Measurements from ENCODE around the gene ECSIT. TPM values are rescaled to one million over a fixed set of nuclear protein-coding genes. Genes with fewer than 3 reads are reported as not detected.
"Not testable (repeated sequence)": the region's sequence is repeated elsewhere in the genome, so short reads cannot be mapped to it uniquely, and the experiment has no call there.

ECSIT gene
- total RNA-seq, 1 experiment from 2014 or later: 59.8 TPM

- no peak overlapping the region for H3K4me2 ChIP-seq (ENCODE audit: low read depth, low read length, poor library complexity, severe bottlenecking)
- no peak overlapping the region for H3K27ac ChIP-seq (ENCODE audit: low read length)
- no peak for DNase-seq
- H2AFZ ChIP-seq (ENCODE audit: low read length): no peak overlapping the region
- H4K20me1 ChIP-seq (ENCODE audit: insufficient read depth, low read depth, low read length): no peaks in the 10 kb centered on the region
- H3K4me3 ChIP-seq (ENCODE audit: low read length): no peak overlapping the region
- H3K4me1 ChIP-seq (ENCODE audit: low read length): peaks cover 16% of the 10 kb centered on the region
- no peak overlapping the region for H3K9ac ChIP-seq (ENCODE audit: low read length)
- no peaks in the 10 kb centered on the region for H3K27me3 ChIP-seq (ENCODE audit: low read length)
- no peaks in the 10 kb centered on the region for H3K9me3 ChIP-seq (ENCODE audit: low read length)
- no peaks in the 10 kb centered on the region for H3K79me2 ChIP-seq (ENCODE audit: low read length)
- H3K36me3 ChIP-seq (ENCODE audit: insufficient read depth, low read length): no peaks in the 10 kb centered on the region
- no peaks in the 10 kb centered on the region for H3K9me2 ChIP-seq (replicated peaks; ENCODE audit: insufficient read depth, low read length)
Measured at GRCh38 chr19:11479898-11480714, 48.8 kb downstream of the ECSIT start.

- H3K9ac ChIP-seq (ENCODE audit: low read length): no peak overlapping the region
- no peak overlapping the region for H3K4me3 ChIP-seq (ENCODE audit: low read length)
- DNase-seq: no peak
- no peaks in the 10 kb centered on the region for H4K20me1 ChIP-seq (ENCODE audit: insufficient read depth, low read depth, low read length)
- H3K79me2 ChIP-seq (ENCODE audit: low read length): no peaks in the 10 kb centered on the region
- H3K4me1 ChIP-seq (ENCODE audit: low read length): peaks cover 16% of the 10 kb centered on the region
- no peak overlapping the region for H2AFZ ChIP-seq (ENCODE audit: low read length)
- no peak overlapping the region for H3K27ac ChIP-seq (ENCODE audit: low read length)
- no peaks in the 10 kb centered on the region for H3K9me2 ChIP-seq (replicated peaks; ENCODE audit: insufficient read depth, low read length)
- no peaks in the 10 kb centered on the region for H3K9me3 ChIP-seq (ENCODE audit: low read length)
- no peaks in the 10 kb centered on the region for H3K27me3 ChIP-seq (ENCODE audit: low read length)
- no peaks in the 10 kb centered on the region for H3K36me3 ChIP-seq (ENCODE audit: insufficient read depth, low read length)
- H3K4me2 ChIP-seq (ENCODE audit: low read depth, low read length, poor library complexity, severe bottlenecking): no peak overlapping the region
Measured at GRCh38 chr19:11479090-11479897, 49.6 kb downstream of the ECSIT start.

DNA sequence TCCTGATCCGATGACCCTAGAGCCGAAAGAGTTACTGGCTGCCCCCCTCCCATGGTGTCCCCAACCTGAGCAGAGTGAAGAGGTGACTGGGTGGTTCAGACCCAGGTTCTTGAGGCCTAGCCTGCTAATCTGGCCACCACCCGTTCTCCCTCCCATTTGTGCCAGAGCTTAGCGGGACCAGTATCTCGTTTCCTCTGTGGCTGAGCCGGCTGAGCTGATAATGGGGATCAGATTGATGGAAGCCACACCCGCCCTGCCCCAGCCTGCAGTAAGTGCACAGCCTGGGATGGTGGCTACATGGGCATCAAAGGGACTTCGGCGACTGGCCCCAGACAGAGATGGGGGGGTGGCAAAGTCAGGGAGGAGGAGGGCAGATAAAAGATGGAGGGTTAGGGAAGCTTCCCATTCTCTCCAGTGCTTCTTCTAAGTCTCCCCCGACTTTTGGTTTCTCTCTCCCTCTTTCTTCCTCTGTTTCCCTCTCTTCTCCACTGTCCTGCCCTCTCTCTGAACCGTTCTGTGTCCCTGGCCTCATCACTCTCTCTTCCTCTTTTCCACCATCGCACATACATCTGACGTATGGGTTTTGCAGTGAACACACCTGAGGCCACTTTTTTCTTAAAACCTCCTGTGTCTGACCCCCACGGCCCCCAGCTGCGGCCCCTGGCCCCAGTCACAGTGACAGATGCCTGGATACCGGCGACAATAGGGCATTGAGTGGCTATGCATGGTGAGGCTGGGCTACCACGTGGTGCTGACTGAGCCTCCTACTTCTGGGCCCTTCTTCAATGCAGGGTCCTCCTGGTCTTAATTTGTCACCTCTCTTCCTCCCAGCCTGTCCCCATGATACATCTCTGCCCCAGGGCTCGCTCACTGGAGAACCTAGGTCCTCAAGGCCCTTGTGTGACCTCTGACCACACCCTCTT lies 50.5 kb downstream of the ECSIT start:
- H2AFZ ChIP-seq (ENCODE audit: low read length): no peak overlapping the region
- no peak overlapping the region for H3K27ac ChIP-seq (ENCODE audit: low read length)
- H3K4me2 ChIP-seq (ENCODE audit: low read depth, low read length, poor library complexity, severe bottlenecking): no peak overlapping the region
- no peaks in the 10 kb centered on the region for H3K36me3 ChIP-seq (ENCODE audit: insufficient read depth, low read length)
- no peak overlapping the region for H3K9ac ChIP-seq (ENCODE audit: low read length)
- no peak for DNase-seq
- no peaks in the 10 kb centered on the region for H3K9me3 ChIP-seq (ENCODE audit: low read length)
- H4K20me1 ChIP-seq (ENCODE audit: insufficient read depth, low read depth, low read length): no peaks in the 10 kb centered on the region
- H3K4me3 ChIP-seq (ENCODE audit: low read length): no peak overlapping the region
- no peaks in the 10 kb centered on the region for H3K27me3 ChIP-seq (ENCODE audit: low read length)
- H3K4me1 ChIP-seq (ENCODE audit: low read length): peaks cover 16% of the 10 kb centered on the region
- no peaks in the 10 kb centered on the region for H3K9me2 ChIP-seq (replicated peaks; ENCODE audit: insufficient read depth, low read length)
- no peaks in the 10 kb centered on the region for H3K79me2 ChIP-seq (ENCODE audit: low read length)

DNA sequence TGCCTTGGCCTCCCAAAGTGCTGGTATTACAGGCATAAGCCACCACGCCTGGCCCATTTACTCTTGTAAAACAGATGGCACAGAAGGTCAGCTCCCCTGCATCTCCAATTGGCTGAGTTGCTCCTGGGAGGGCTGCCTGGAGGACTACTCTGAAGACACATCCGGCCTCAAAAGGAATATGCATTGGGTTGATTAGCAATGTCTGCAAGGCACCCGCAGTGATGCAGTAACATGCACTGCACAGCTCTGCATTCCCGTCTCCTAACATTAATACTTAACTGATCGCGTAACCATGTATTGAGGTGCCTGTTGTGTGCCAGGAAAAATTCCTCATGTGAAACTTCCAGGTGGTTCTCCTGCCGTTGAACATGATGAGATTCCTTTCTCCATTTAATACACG lies 53.1 kb downstream of the ECSIT start:
- H3K27me3 ChIP-seq (ENCODE audit: low read length): no peaks in the 10 kb centered on the region
- H4K20me1 ChIP-seq (ENCODE audit: insufficient read depth, low read depth, low read length): no peaks in the 10 kb centered on the region
- no peak for DNase-seq
- no peaks in the 10 kb centered on the region for H3K36me3 ChIP-seq (ENCODE audit: insufficient read depth, low read length)
- no peaks in the 10 kb centered on the region for H3K79me2 ChIP-seq (ENCODE audit: low read length)
- no peak overlapping the region for H3K27ac ChIP-seq (ENCODE audit: low read length)
- H3K4me2 ChIP-seq (ENCODE audit: low read depth, low read length, poor library complexity, severe bottlenecking): no peak overlapping the region
- no peak overlapping the region for H3K4me3 ChIP-seq (ENCODE audit: low read length)
- H3K4me1 ChIP-seq (ENCODE audit: low read length): no peaks in the 10 kb centered on the region
- H3K9me3 ChIP-seq (ENCODE audit: low read length): no peaks in the 10 kb centered on the region
- no peak overlapping the region for H2AFZ ChIP-seq (ENCODE audit: low read length)
- H3K9ac ChIP-seq (ENCODE audit: low read length): no peak overlapping the region
- H3K9me2 ChIP-seq (replicated peaks; ENCODE audit: insufficient read depth, low read length): no peaks in the 10 kb centered on the region

DNA sequence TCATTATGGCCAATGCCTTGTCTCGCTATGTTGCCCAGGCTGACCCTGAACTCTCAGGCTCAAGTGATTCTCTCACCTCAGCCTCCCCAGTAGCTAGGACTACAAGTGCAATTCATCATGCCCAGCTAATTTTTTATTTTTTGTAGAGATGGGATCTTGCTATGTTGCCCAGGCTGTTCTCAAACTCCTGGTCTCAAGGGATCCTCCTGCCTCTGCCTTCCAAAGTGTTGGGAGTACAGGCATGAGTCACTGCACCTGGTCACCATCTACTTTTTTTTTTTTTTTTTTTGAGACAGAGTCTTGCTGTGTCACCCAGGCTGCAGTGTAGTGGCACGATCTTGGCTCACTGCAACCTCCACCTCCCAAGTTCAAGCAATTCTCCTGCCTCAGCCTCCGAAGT lies 53.6 kb downstream of the ECSIT start:
- H3K79me2 ChIP-seq (ENCODE audit: low read length); H3K9me2 ChIP-seq (replicated peaks; ENCODE audit: insufficient read depth, low read length); H3K36me3 ChIP-seq (ENCODE audit: insufficient read depth, low read length); H4K20me1 ChIP-seq (ENCODE audit: insufficient read depth, low read depth, low read length); H3K27ac ChIP-seq (ENCODE audit: low read length); H2AFZ ChIP-seq (ENCODE audit: low read length); H3K4me2 ChIP-seq (ENCODE audit: low read depth, low read length, poor library complexity, severe bottlenecking); H3K9me3 ChIP-seq (ENCODE audit: low read length); H3K4me1 ChIP-seq (ENCODE audit: low read length); H3K4me3 ChIP-seq (ENCODE audit: low read length); H3K9ac ChIP-seq (ENCODE audit: low read length); DNase-seq; H3K27me3 ChIP-seq (ENCODE audit: low read length): not testable (repeated sequence)

GRCh38 chr19:11473725-11474124 lies 55.2 kb downstream of the ECSIT start:
- no peaks in the 10 kb centered on the region for H3K9me3 ChIP-seq (ENCODE audit: low read length)
- no peaks in the 10 kb centered on the region for H3K9me2 ChIP-seq (replicated peaks; ENCODE audit: insufficient read depth, low read length)
- H2AFZ ChIP-seq (ENCODE audit: low read length): no peak overlapping the region
- H3K4me1 ChIP-seq (ENCODE audit: low read length): no peaks in the 10 kb centered on the region
- H3K27me3 ChIP-seq (ENCODE audit: low read length): no peaks in the 10 kb centered on the region
- no peak overlapping the region for H3K9ac ChIP-seq (ENCODE audit: low read length)
- no peak overlapping the region for H3K27ac ChIP-seq (ENCODE audit: low read length)
- no peaks in the 10 kb centered on the region for H3K36me3 ChIP-seq (ENCODE audit: insufficient read depth, low read length)
- H3K79me2 ChIP-seq (ENCODE audit: low read length): no peaks in the 10 kb centered on the region
- no peaks in the 10 kb centered on the region for H4K20me1 ChIP-seq (ENCODE audit: insufficient read depth, low read depth, low read length)
- H3K4me2 ChIP-seq (ENCODE audit: low read depth, low read length, poor library complexity, severe bottlenecking): no peak overlapping the region
- H3K4me3 ChIP-seq (ENCODE audit: low read length): no peak overlapping the region
- DNase-seq: no peak

- H3K9me2 ChIP-seq (replicated peaks; ENCODE audit: insufficient read depth, low read length); H3K27ac ChIP-seq (ENCODE audit: low read length); H3K36me3 ChIP-seq (ENCODE audit: insufficient read depth, low read length); H4K20me1 ChIP-seq (ENCODE audit: insufficient read depth, low read depth, low read length); H3K4me2 ChIP-seq (ENCODE audit: low read depth, low read length, poor library complexity, severe bottlenecking); H3K27me3 ChIP-seq (ENCODE audit: low read length); DNase-seq; H3K4me1 ChIP-seq (ENCODE audit: low read length); H2AFZ ChIP-seq (ENCODE audit: low read length); H3K9me3 ChIP-seq (ENCODE audit: low read length); H3K9ac ChIP-seq (ENCODE audit: low read length); H3K4me3 ChIP-seq (ENCODE audit: low read length); H3K79me2 ChIP-seq (ENCODE audit: low read length): not testable (repeated sequence)
Measured at GRCh38 chr19:11468266-11468845, 60.6 kb downstream of the ECSIT start.
